ENCODE data around the gene MARCHF11. TPM values are rescaled to one million over a fixed set of nuclear protein-coding genes. Genes with fewer than 3 reads are reported as not detected.

MARCHF11 gene
- total and polyA plus RNA-seq, 2 donors (not counting 1 experiment from before 2014, with no cell fraction given), result not detected

DNA sequence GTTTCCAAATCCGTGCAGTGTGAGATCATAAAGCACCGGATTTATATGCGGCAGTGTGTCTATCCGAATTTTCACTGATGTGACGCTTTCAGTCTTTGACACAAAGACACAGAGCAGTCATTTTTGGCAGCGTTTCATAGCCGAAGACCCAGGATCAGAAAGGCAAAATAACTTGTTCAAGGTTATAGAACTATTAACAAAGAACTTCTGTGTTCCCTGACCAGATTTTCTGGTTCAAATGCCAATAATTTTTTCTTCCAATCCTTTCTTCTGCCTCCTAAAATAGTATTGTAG, 1.1 kb upstream of the MARCHF11 start:
- H3K27ac ChIP-seq (ENCODE audit: insufficient read depth, low read length), result no peak overlapping the region
- H3K79me2 ChIP-seq (ENCODE audit: control insufficient read depth, insufficient read depth, low read length), result no peaks in the 10 kb centered on the region
- no peaks in the 10 kb centered on the region for H4K20me1 ChIP-seq (ENCODE audit: control insufficient read depth, extremely low read depth, insufficient read depth, low read length)
- no peak overlapping the region for H3K4me3 ChIP-seq (replicated peaks in 1 of 4; ENCODE audit: control extremely low read depth in 1 of 4, insufficient read depth in 1 of 4, low read depth in 3 of 4, low read length in 4 of 4)
- TF ChIP-seq, protein P1, sequence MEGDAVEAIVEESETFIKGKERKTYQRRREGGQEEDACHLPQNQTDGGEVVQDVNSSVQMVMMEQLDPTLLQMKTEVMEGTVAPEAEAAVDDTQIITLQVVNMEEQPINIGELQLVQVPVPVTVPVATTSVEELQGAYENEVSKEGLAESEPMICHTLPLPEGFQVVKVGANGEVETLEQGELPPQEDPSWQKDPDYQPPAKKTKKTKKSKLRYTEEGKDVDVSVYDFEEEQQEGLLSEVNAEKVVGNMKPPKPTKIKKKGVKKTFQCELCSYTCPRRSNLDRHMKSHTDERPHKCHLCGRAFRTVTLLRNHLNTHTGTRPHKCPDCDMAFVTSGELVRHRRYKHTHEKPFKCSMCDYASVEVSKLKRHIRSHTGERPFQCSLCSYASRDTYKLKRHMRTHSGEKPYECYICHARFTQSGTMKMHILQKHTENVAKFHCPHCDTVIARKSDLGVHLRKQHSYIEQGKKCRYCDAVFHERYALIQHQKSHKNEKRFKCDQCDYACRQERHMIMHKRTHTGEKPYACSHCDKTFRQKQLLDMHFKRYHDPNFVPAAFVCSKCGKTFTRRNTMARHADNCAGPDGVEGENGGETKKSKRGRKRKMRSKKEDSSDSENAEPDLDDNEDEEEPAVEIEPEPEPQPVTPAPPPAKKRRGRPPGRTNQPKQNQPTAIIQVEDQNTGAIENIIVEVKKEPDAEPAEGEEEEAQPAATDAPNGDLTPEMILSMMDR (conservative IDR thresholded peaks at IDR 0.05 in 1 of 2, IDR thresholded peaks at IDR 0.05 in 1 of 2; ENCODE audit: low read depth in 1 of 2, low read length in 2 of 2), result no peak
- no peak for TF ChIP-seq EZH2 (IDR thresholded peaks at IDR 0.05; ENCODE audit: low read length, missing control alignments)
- H3K36me3 ChIP-seq (ENCODE audit: control insufficient read depth, insufficient read depth, low read length), result no peaks in the 10 kb centered on the region
- H3K27me3 ChIP-seq (ENCODE audit: control insufficient read depth, insufficient read depth, low read length), result peaks cover 11% of the 10 kb centered on the region
- no peak overlapping the region for H2AFZ ChIP-seq (ENCODE audit: low read length)
- H3K9me3 ChIP-seq (ENCODE audit: control insufficient read depth, insufficient read depth, low read depth, low read length), result no peaks in the 10 kb centered on the region
- no peaks in the 10 kb centered on the region for H3K4me1 ChIP-seq (ENCODE audit: control insufficient read depth, extremely low read depth, insufficient read depth, low read length)
- no peak overlapping the region for H3K9ac ChIP-seq (ENCODE audit: insufficient read depth, low read length)
- no peak for DNase-seq (ENCODE audit: low read depth in 2 of 2)
- no peak overlapping the region for H3K4me2 ChIP-seq (ENCODE audit: extremely low read depth, insufficient read depth, low read length)

GRCh38 chr5:16179936-16180788, 571 bp upstream of the MARCHF11 start:
- Histone ChIP-seq H3K27ac (ENCODE audit: insufficient read depth, low read length) (no peak overlapping the region), H3K4me2 (ENCODE audit: extremely low read depth, insufficient read depth, low read length) (no peak overlapping the region), H3K4me3 (replicated peaks in 1 of 4; ENCODE audit: control extremely low read depth in 1 of 4, insufficient read depth in 1 of 4, low read depth in 3 of 4, low read length in 4 of 4) (no peak overlapping the region), H3K9ac (ENCODE audit: insufficient read depth, low read length) (no peak overlapping the region), H4K20me1 (ENCODE audit: control insufficient read depth, extremely low read depth, insufficient read depth, low read length) (no peaks in the 10 kb centered on the region), H3K36me3 (ENCODE audit: control insufficient read depth, insufficient read depth, low read length) (no peaks in the 10 kb centered on the region), H3K4me1 (ENCODE audit: control insufficient read depth, extremely low read depth, insufficient read depth, low read length) (no peaks in the 10 kb centered on the region), H3K9me3 (ENCODE audit: control insufficient read depth, insufficient read depth, low read depth, low read length) (no peaks in the 10 kb centered on the region), H2AFZ (ENCODE audit: low read length) (no peak overlapping the region), H3K27me3 (ENCODE audit: control insufficient read depth, insufficient read depth, low read length) (peaks cover 11% of the 10 kb centered on the region), H3K79me2 (ENCODE audit: control insufficient read depth, insufficient read depth, low read length) (no peaks in the 10 kb centered on the region)
- no peak for DNase-seq (ENCODE audit: low read depth in 2 of 2)
- TF ChIP-seq EZH2 (IDR thresholded peaks at IDR 0.05; ENCODE audit: low read length, missing control alignments), result peak; percentile 84
- TF ChIP-seq, protein P1 (conservative IDR thresholded peaks at IDR 0.05 in 1 of 2, IDR thresholded peaks at IDR 0.05 in 1 of 2; ENCODE audit: low read depth in 1 of 2, low read length in 2 of 2), result no peak

GRCh38 chr5:16178745-16179372, 732 bp downstream of the MARCHF11 start:
- H3K9me3 ChIP-seq (ENCODE audit: control insufficient read depth, insufficient read depth, low read depth, low read length), result no peaks in the 10 kb centered on the region
- H3K36me3 ChIP-seq (ENCODE audit: control insufficient read depth, insufficient read depth, low read length), result no peaks in the 10 kb centered on the region
- no peaks in the 10 kb centered on the region for H3K4me1 ChIP-seq (ENCODE audit: control insufficient read depth, extremely low read depth, insufficient read depth, low read length)
- H3K79me2 ChIP-seq (ENCODE audit: control insufficient read depth, insufficient read depth, low read length), result no peaks in the 10 kb centered on the region
- H4K20me1 ChIP-seq (ENCODE audit: control insufficient read depth, extremely low read depth, insufficient read depth, low read length), result no peaks in the 10 kb centered on the region
- no peak overlapping the region for H3K9ac ChIP-seq (ENCODE audit: insufficient read depth, low read length)
- peak; percentile 51 to 70 for DNase-seq (ENCODE audit: low read depth in 2 of 2)
- H3K4me3 ChIP-seq (replicated peaks in 1 of 4; ENCODE audit: control extremely low read depth in 1 of 4, insufficient read depth in 1 of 4, low read depth in 3 of 4, low read length in 4 of 4), result no peak overlapping the region
- TF ChIP-seq, protein P1 (conservative IDR thresholded peaks at IDR 0.05 in 1 of 2, IDR thresholded peaks at IDR 0.05 in 1 of 2; ENCODE audit: low read depth in 1 of 2, low read length in 2 of 2), result no peak
- peak; percentile 27 for TF ChIP-seq EZH2 (IDR thresholded peaks at IDR 0.05; ENCODE audit: low read length, missing control alignments)
- no peak overlapping the region for H3K4me2 ChIP-seq (ENCODE audit: extremely low read depth, insufficient read depth, low read length)
- no peak overlapping the region for H3K27ac ChIP-seq (ENCODE audit: insufficient read depth, low read length)
- H2AFZ ChIP-seq (ENCODE audit: low read length), result no peak overlapping the region
- H3K27me3 ChIP-seq (ENCODE audit: control insufficient read depth, insufficient read depth, low read length), result peaks cover 11% of the 10 kb centered on the region

Data from fibroblast of lung (primary cell).